ENCODE data around the gene TACC3. TPM values are rescaled to one million over a fixed set of nuclear protein-coding genes. Genes with fewer than 3 reads are reported as not detected.
"Not testable (repeated sequence)": the region's sequence is repeated elsewhere in the genome, so short reads cannot be mapped to it uniquely, and the experiment has no call there.

The TACC3 gene
- total RNA-seq, 1 experiment from 2014 or later: 9.7 TPM

DNA sequence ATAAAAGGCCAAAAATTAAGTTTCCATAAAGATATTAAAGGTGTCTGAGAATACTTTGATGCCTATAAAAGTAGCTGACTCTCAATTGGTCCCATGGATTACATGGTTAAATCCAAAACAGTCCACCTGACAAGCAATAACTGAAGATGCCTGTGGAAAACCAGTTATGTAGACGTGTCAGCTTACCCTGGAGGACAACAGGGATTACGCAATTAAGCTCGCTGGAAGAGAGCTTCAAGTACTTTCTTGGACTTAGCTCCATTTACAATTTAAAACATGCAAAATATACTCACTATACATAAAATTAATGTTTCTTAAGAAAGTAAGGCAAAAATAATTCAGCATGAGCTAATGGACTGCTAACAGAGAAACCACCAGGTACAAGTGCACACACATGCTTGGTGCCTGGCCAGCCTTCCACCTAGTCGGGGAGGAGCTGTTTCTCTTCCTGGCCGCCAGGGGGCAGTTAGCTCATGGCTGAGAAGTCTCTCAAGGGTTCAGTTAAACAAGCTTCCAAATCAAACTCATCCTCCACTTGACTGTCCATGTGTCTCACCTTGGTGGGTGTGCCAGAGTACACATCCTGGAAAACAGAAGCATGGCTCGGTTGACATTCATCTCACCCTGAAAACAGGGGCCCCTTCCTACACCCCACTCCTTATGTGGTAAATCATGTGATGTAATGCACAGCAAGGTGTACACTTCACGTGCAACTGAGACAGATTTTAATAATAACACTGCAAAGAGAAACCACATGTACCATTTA, 28.0 kb upstream of the TACC3 start:
- DNase-seq (ENCODE audit: low read depth, low spot score): peak; percentile 81
- in situ Hi-C loops (cut with HindIII; ENCODE audit: low pct_unique_long_range_greater_than_20kb, low sequenced_read_pairs): no loop called here

DNA sequence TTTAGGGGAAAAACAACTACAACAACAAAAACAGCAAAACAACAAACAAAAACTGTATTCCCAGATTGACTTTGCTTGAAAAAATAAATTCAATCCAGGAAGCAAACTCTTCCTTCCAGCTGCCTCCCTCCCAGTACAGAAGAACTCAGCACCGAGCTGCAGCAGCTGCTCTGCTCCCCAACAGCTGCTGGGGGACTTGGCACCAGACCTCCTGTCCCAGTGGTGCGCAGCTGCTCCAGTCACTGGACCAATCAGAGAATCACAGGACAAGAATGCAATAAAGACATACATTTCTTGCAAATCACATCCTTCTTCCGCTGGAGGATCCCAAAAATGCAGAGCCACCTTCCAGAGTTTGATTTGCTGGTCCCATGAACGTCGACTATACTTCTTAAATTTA, 25.4 kb upstream of the TACC3 start:
- in situ Hi-C loops (cut with HindIII; ENCODE audit: low pct_unique_long_range_greater_than_20kb, low sequenced_read_pairs): no loop called here
- DNase-seq (ENCODE audit: low read depth, low spot score): no peak

DNA sequence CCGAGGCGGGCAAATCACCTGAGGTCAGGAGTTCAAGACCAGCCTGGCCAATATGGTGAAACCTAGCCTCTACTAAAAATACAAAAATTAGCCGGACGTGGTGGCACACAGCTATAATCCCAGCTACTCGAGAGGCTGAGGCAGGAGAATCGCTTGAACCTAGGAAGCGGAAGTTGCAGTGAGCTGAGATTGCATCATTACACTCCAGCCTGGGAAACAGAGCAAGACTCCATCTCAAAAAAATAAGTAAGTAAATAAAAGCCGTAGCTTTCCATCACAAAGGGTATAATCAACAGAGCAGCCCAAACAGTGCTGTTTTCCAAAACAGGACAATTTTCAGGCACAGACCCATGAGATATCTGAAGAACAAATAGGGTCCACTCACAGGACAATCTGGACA, 19.6 kb upstream of the TACC3 start:
- in situ Hi-C loops (cut with HindIII; ENCODE audit: low pct_unique_long_range_greater_than_20kb, low sequenced_read_pairs); DNase-seq (ENCODE audit: low read depth, low spot score): not testable (repeated sequence)

DNA sequence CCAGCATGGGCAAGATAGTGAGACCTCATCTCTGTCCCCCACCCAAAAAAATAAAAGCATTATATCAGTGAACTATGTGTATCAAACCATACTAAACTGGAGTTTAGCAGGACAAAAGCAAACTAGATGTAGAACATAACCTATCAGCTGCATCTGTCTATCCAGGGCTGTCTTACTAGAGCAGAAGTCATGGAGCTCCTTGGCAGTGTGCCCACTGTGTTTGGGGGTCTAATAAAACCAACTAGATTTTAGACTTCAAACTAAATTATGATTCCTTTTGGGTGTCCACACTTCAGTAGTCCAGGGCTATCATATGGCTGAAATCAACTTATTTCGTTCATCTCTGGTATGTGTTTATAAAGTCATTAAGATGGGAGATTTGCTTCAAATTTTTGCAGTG, 17.5 kb upstream of the TACC3 start:
- in situ Hi-C loops (cut with HindIII; ENCODE audit: low pct_unique_long_range_greater_than_20kb, low sequenced_read_pairs): no loop called here
- no peak for DNase-seq (ENCODE audit: low read depth, low spot score)

DNA sequence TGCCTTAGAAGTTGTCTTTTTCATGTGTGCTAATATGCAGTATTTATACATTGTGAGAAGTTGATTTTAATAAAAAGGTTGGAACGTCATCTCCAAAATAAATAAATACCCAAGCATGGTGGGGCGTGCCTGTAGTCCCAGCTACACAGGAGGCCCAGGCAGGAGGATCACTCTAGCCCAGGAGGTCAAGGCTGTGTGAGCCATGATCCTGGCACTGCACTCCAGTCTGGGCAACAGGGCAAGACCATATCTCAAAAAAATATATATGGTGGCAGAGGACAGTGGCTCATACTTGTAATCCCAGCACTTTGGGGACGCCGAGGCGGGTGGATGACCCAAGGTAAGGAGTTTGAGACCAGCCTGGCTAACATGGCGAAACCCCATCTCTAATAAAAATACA, 15.6 kb upstream of the TACC3 start:
- in situ Hi-C loops (cut with HindIII; ENCODE audit: low pct_unique_long_range_greater_than_20kb, low sequenced_read_pairs): no loop called here
- DNase-seq (ENCODE audit: low read depth, low spot score): no peak

DNA sequence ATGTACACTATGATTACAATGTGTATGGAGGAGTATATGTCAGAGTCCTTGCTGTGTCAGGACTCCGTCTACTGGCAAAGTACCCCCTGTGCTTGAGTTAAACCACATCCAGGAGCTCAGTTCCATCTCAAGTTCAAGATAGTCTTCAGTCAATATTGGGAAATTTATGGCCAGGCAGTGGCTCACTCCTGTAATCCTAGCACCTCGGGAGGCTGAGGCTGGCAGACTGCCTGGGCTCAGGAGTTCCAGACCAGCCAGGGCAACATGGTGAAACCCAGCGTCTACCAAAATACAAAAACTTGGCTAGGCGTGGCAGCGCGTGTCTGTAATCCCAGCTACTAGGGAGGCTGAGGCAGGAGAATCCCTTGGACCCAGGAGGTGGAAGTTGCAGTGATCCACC, 15.0 kb upstream of the TACC3 start:
- no peak for DNase-seq (ENCODE audit: low read depth, low spot score)
- in situ Hi-C loops (cut with HindIII; ENCODE audit: low pct_unique_long_range_greater_than_20kb, low sequenced_read_pairs): no loop called here

DNA sequence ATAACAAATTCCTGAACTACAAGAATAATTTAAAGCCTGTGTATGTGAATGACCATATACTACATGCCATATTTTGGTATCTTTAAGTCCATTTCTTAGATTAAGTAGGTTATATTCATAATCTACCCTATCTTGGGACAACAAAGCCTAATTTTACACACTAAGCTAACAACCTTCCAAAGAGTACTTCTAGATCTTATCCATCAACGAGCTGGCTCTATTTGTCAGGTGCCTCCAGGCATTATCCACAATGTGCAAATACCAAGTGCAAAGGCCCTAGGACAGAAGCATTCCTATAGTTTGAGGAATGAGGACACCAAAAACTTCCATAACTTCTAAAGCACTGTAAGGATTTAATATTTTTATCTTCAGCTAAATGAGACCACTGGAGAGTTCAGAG, 12.7 kb upstream of the TACC3 start:
- DNase-seq (ENCODE audit: low read depth, low spot score): no peak
- in situ Hi-C loops (cut with HindIII; ENCODE audit: low pct_unique_long_range_greater_than_20kb, low sequenced_read_pairs): no loop called here

DNA sequence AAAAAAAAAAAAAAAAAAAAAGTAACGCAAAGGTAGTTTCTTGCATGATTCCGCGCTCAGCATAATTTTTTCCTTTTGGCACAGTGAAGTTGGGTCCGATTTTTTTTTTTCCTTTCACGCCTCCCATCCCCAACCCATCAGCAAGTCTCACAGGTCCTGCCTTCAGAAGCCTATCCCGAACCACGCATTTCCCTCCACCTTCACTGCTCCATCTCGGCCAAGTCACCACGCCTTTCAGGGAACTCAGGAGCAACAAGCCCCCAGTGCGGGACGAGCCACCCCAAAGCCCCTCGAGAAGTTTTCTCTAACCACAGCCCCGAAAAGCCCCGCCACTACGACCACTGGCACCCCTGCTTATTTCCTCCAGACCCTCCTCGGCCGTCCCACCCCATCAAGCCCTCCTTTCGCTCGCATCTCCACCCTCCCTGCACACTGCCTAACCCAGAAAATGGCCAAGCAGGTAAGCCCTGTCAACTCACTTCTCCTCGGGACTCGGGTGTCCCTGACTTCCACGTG, 10.2 kb upstream of the TACC3 start:
- in situ Hi-C loops (cut with HindIII; ENCODE audit: low pct_unique_long_range_greater_than_20kb, low sequenced_read_pairs): no loop called here
- no peak for DNase-seq (ENCODE audit: low read depth, low spot score)

DNA sequence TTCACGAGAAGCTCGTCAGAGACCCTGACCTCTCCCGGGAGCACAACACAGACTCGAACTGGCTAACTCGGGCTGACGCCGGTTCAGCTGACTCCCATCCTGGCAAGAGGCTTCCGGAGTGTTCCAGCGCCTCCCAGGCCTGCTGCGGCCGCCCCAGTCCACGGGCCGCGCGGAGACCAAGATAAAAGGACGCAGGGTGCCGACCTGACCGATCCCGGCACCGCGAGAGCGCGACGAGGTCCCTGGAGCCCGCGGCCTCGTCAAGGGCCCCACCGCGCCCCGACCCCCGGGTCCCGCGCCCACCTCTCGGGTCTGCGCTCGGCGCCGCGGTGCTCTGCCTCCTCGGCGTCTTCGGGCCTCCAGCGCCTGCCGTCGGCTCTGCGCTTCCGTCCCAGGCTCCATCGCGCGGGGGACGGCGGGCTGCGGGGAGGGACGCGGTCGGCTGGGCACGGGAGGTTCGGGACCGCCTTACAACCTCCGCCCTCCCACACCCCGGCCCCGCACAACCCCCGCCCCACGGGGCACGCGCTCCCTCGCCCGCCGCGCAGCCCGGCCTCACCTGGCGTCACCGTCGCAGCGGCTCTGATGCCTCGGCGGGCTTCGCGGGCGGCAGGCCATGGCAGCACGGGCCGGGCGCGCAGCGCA, 9.6 kb upstream of the TACC3 start:
- in situ Hi-C loops (cut with HindIII; ENCODE audit: low pct_unique_long_range_greater_than_20kb, low sequenced_read_pairs): no loop called here
- peak; percentile 38 for DNase-seq (ENCODE audit: low read depth, low spot score)

DNA sequence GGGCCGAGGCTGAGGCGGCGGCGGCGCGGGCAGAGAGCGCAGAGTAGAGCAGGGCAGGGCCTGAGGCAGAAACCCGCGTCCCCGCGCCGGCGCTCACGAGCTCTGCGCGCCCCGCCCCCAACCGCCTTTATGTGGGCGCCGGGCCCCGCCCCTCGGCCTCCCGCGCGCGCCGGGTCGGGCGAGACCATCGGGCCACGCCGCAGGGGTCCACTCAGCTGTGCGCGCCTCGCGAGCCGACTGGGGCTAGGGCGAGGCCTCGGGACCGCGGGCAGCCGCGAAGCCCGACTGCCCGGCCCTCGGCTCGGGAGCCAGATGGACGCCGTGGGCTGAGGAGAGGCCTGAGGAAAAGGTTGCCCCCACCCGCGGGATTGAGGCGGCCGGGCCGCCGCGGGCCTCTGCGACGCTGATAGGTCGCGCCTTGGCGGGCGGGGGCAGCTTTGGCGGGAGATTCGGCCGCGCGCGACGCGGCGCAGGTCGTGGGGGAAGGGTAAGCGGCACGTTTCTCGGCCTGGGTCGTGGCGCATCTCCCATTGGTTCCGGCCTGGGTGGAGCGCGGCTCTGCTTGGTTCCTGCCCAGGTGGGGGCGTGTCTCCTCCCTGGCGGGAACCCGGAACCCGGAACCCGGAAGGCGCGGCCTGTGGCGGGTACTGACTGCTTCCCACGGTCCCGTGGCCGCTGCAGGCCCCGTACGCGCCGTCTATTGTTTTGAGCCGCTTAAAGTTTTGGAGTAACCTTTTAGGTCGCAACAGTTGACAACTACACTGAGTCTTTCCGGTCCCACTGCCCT, 8.9 kb upstream of the TACC3 start, which contains the start of gene SLBP:
SLBP (minus strand) TSS at position 104 of the 787 bp plus-strand sequence. CDS start 131 bp downstream, outside the sequence.
- peak; percentile 92 for DNase-seq (ENCODE audit: low read depth, low spot score)
- in situ Hi-C loops (cut with HindIII; ENCODE audit: low pct_unique_long_range_greater_than_20kb, low sequenced_read_pairs): no loop called here

DNA sequence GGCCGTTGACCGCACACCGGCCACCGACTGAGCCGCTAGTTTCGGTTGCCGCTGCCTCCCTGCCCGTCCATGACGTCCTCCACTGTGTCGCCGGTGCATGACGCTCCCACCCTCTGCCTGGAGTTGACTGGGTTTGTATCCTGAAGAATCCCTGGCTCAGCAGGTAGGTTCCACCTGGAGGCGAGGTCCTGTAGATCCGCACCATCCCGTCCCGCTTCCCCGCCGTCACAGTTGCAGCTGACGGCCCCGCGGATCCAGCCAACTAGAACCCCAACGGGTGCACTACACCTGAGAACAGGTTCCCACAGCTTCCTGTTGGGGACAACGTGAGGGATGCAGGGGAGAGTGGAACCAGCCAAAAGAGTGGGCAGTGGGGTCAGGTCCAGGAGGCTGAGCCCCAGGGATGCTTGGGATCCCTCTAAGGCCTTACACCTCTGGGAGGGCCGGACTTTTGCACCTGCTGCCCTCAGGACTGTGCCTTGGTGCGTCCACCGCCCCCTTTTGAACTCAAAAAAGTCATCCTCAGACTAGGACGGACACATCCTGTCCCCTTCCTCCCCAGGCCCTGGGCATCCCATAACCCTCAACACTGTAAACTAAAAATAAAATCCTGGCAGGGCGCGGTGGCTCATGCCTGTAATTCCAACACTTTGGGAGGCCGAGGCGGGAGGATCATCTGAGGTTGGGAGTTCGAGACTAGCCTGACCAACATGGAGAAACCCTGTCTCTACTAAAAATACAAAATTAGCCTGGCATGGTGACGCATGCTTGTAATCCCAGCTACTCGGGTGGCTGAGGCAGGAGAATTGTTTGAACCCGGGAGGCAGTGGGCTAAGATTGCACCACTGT, 8.1 kb upstream of the TACC3 start:
- in situ Hi-C loops (cut with HindIII; ENCODE audit: low pct_unique_long_range_greater_than_20kb, low sequenced_read_pairs): no loop called here
- no peak for DNase-seq (ENCODE audit: low read depth, low spot score)

DNA sequence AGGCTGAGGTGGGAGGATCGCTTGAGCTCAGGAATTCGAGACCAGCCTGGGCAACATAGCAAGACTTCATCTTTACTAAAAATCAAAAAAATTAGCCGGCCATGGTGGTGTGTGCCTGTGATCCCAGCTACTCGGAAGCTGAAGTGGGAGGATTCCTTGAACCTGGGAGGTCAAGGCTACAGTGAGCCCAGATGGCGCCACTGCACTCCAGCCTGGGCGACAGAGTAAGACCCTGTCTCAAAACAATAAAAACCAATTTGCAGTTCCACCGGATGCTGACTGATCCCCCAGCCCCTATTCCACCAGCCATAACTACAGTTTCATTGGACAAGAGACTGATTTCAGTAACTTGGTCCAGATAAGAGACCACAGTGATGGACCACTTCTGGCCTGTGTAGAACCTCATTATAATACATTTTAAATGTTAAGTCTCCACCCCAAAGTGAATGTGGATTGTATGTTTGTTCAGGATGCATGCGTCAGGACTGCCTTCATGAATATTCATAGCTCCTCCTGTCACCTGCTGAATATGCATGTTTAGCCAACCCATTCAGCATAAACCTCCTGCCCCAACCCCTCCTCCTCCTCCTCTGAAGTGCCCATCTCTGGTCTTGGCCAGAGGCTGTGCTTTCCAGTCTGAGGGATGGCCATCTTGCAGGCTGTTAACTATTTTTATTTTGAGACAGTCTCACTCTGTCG, 6.9 kb upstream of the TACC3 start:
- peak; percentile 70 for DNase-seq (ENCODE audit: low read depth, low spot score)
- in situ Hi-C loops (cut with HindIII; ENCODE audit: low pct_unique_long_range_greater_than_20kb, low sequenced_read_pairs): no loop called here

DNA sequence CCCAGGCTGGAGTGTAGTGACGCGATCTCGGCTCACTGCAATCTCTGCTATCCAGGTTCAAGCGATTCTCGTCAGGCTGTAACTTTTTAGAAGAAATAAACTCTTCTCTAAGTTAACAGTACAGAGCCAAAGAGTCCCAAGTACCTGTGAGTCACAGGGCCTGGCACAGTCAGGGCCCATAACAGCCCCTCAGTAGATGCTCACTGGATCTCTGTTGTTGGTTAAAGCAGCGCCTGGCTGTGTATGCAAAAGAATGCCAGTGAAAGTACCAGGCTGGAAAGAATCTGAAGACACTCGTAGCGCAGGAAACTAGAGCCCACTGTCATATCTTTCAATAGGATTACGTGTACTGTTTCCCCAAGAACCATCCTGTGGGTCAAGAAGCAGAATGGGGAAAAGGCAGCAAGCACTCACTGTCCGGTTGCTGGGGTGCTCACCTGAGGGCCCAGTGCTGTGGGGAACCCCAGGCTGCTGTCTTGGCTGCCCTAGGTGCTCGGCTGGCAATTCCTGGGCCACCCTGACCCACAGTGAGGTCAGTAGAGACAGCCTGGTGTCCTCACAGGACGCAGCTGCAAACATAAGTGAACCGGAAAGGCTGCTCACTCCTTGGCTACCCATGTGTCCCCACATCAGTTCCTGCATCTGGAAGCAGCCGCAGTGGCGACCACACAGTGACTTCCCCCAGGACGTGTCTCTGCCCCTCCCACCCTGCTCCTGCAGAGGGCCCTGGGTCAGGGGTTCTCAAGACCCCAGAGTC, 6.1 kb upstream of the TACC3 start:
- in situ Hi-C loops (cut with HindIII; ENCODE audit: low pct_unique_long_range_greater_than_20kb, low sequenced_read_pairs): no loop called here

DNA sequence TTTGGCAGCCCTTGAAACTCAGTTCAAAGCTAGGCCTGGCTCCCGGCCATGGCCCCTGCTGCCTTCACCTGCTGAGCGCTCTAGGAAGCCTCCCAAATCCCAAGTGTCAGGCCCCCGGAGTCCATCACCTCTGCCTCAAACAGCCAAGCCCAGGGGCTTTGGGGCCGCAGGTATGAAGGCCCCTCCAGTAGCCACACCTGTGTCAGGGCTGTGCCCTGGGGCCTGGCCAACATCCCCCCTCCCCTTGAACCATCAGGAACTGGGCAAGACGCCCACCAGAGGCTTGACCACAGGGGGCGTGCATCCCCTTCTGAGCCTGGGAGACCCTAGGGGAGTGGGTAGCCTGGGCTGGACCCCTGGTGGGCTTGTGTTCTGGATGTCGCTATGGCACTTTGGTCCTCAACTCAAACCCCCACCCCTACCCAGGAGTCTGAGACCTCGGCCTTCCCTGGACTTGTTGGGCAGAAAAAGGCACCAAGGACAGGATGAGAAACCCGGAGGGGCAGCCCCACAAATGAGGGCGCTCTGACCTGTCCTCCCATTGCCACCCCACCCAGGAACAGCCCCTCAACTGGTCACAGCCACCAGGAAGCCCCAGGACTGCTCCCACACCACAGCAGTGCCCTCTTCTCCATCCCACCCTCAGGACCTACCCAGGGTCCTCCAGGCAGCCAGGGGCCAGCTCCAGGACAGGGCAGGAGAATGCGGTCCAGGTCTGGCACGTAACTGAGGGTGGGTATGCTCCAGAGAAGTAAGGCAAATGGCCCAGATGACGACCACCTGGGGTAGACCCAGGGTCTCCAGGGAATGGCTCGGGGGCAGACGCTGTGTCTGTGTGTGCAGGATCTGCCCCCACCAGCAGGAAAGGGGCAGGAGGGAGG, 5.0 kb upstream of the TACC3 start:
- in situ Hi-C loops (cut with HindIII; ENCODE audit: low pct_unique_long_range_greater_than_20kb, low sequenced_read_pairs): no loop called here
- no peak for DNase-seq (ENCODE audit: low read depth, low spot score)

More for the DNA sequence above, 6.1 kb upstream of the TACC3 start:
- no peak for DNase-seq (ENCODE audit: low read depth, low spot score)
